RWPE1 (cell line): ENCODE data around the gene BUD13.
A peak's percentile ranks its signal among the peaks of the same experiment; 100 is the strongest.

Experiments
- CTCF ChIA-PET: fragments of 350-600 bp; sonication (Branson Sonifier 250); formaldehyde crosslinking; extraction: SDS; loops from one replicate; lab custom pipeline; 2021; lab: Yijun Ruan, JAX
- POLR2A ChIA-PET: fragments of 400-600 bp; formaldehyde crosslinking; extraction: SDS; loops from one replicate; lab custom pipeline; 2020; ENCODE audit warnings: antibody characterized with exemption; ENCODE audit not compliant: low non-redundant PET; lab: Yijun Ruan, JAX
- DNase-seq: peaks from one replicate; pipeline ENCODE4 v3.0.0; 2012; ENCODE audit warnings: low spot score
- H3K27ac ChIP-seq: fragments of 450-650 bp; 2 replicates; pipeline ENCODE4 v1.5.1; 2017
- CTCF ChIP-seq: fragments of 450-650 bp; conservative IDR thresholded peaks from 2 replicates; pipeline ENCODE4 v1.5.1; 2017; ENCODE audit warnings: low read depth, mild to moderate bottlenecking

Gene BUD13

GRCh38 chr11:116790167-116791001 lies 17.6 kb upstream of the BUD13 start:
- no peak for DNase-seq
- POLR2A ChIA-PET, result interaction anchor here (0.6 kb wide), 1 partner anchor 15 kb away, joined by 6 read pairs; no protein-coding TSS in a partner anchor
- CTCF ChIA-PET, result interaction anchor here (0.5 to 2.2 kb wide), 4 partner anchors 46 to 373 kb away, joined by 3 to 8 read pairs (median 5); no protein-coding TSS in a partner anchor
- no peak overlapping the region for H3K27ac ChIP-seq
- TF ChIP-seq CTCF, result no peak

GRCh38 chr11:116788975-116789374 lies 16.2 kb upstream of the BUD13 start:
- CTCF ChIA-PET, result interaction anchor here (1.4 kb wide), 1 partner anchor 47 kb away, joined by 5 read pairs; no protein-coding TSS in a partner anchor
- TF ChIP-seq CTCF, result no peak
- POLR2A ChIA-PET, result no interaction called here
- no peak for DNase-seq
- peak overlapping the region; percentile 58; the same call in 1 of the 2 replicates for H3K27ac ChIP-seq

GRCh38 chr11:116788534-116788933 lies 15.7 kb upstream of the BUD13 start:
- ChIA-PET CTCF (interaction anchor here (1.2 to 1.4 kb wide), 2 partner anchors 47 to 92 kb away, joined by 5 read pairs; no protein-coding TSS in a partner anchor), POLR2A (interaction anchor here (0.6 kb wide), 1 partner anchor 317 kb away, joined by 3 read pairs; no protein-coding TSS in a partner anchor)
- H3K27ac ChIP-seq, result peak overlapping the region; percentile 58
- DNase-seq, result no peak
- no peak for TF ChIP-seq CTCF

- DNase-seq, result peak; percentile 83
- ChIA-PET CTCF (interaction anchor here (0.5 to 1.4 kb wide), 5 partner anchors 16 to 308 kb away, joined by 3 to 5 read pairs (median 4); no protein-coding TSS in a partner anchor), POLR2A (interaction anchor here (0.6 kb wide), 1 partner anchor 318 kb away, joined by 3 read pairs; no protein-coding TSS in a partner anchor)
- TF ChIP-seq CTCF, result no peak
- peak within 1 kb of the TSS; percentile 58 for H3K27ac ChIP-seq
Observed at GRCh38 chr11:116787786-116788486, 15.1 kb upstream of the BUD13 start, which contains the start of gene ZPR1. ZPR1 (minus strand) TSS chr11:116788023; CDS start chr11:116787990, 33 bp downstream.

- no peak for DNase-seq
- H3K27ac ChIP-seq, result peak overlapping the region; percentile 58
- ChIA-PET POLR2A (no interaction called here), CTCF (interaction anchor here (0.5 to 1.2 kb wide), 4 partner anchors 16 to 308 kb away, joined by 3 to 5 read pairs (median 4); no protein-coding TSS in a partner anchor)
- TF ChIP-seq CTCF, result no peak
Observed at GRCh38 chr11:116787436-116787785, 14.6 kb upstream of the BUD13 start.

- POLR2A ChIA-PET, result no interaction called here
Observed at GRCh38 chr11:116786966-116787365, 14.2 kb upstream of the BUD13 start.

More at GRCh38 chr11:116786966-116787365, 14.2 kb upstream of the BUD13 start:
- H3K27ac ChIP-seq, result peak overlapping the region; percentile 58; the same call in 1 of the 2 replicates
- CTCF ChIA-PET, result interaction anchor here (0.7 to 0.9 kb wide), 2 partner anchors 49 to 309 kb away, joined by 3 to 4 read pairs; no protein-coding TSS in a partner anchor
- TF ChIP-seq CTCF, result no peak
- no peak for DNase-seq
